HG03520 (cell line): ENCODE measurements around the gene RAPGEF6.

Source experiments
- ATAC-seq: cut with Tn5 transposase; IDR thresholded peaks from one replicate; pipeline ENCODE4 v1.9.1; 2021; ENCODE audit warnings: mild to moderate bottlenecking, moderate library complexity; ENCODE audit not compliant: unreplicated experiment

The RAPGEF6 gene

GRCh38 chr5:131550606-131551005, 84.4 kb downstream of the RAPGEF6 start:
- ATAC-seq, result no peak

- no peak for ATAC-seq
Observed at GRCh38 chr5:131548176-131548575, 86.9 kb downstream of the RAPGEF6 start.

- ATAC-seq, result no peak
Observed at GRCh38 chr5:131545845-131546244, 89.2 kb downstream of the RAPGEF6 start.

- ATAC-seq, result no peak
Observed at GRCh38 chr5:131542723-131543122, 92.3 kb downstream of the RAPGEF6 start.

GRCh38 chr5:131541762-131542161, 93.3 kb downstream of the RAPGEF6 start:
- ATAC-seq, result no peak

GRCh38 chr5:131541071-131541470, 94.0 kb downstream of the RAPGEF6 start:
- no peak for ATAC-seq

- ATAC-seq, result no peak
Observed at GRCh38 chr5:131539251-131539650, 95.8 kb downstream of the RAPGEF6 start.

GRCh38 chr5:131538177-131538593, 96.8 kb downstream of the RAPGEF6 start:
- ATAC-seq, result no peak

- ATAC-seq, result no peak
Observed at GRCh38 chr5:131536850-131537448, 98.1 kb downstream of the RAPGEF6 start.

GRCh38 chr5:131536211-131536826, 98.7 kb downstream of the RAPGEF6 start:
- peak; percentile 92 for ATAC-seq

GRCh38 chr5:131534974-131535373, 100.1 kb downstream of the RAPGEF6 start:
- ATAC-seq, result no peak

GRCh38 chr5:131533836-131534235, 101.2 kb downstream of the RAPGEF6 start:
- ATAC-seq, result no peak

- ATAC-seq, result no peak
Observed at GRCh38 chr5:131532031-131532640, 102.9 kb downstream of the RAPGEF6 start.

GRCh38 chr5:131530706-131531331, 104.2 kb downstream of the RAPGEF6 start:
- ATAC-seq, result no peak

- ATAC-seq, result no peak
Observed at GRCh38 chr5:131528682-131529081, 106.3 kb downstream of the RAPGEF6 start.

- ATAC-seq, result no peak
Observed at GRCh38 chr5:131525805-131526204, 109.2 kb downstream of the RAPGEF6 start.

GRCh38 chr5:131524431-131524830, 110.6 kb downstream of the RAPGEF6 start:
- ATAC-seq, result no peak

GRCh38 chr5:131523500-131524185, 111.4 kb downstream of the RAPGEF6 start:
- ATAC-seq, result no peak

- no peak for ATAC-seq
Observed at GRCh38 chr5:131521252-131521651, 113.8 kb downstream of the RAPGEF6 start.

- no peak for ATAC-seq
Observed at GRCh38 chr5:131515348-131515747, 119.7 kb downstream of the RAPGEF6 start.
